BJ (cell line): ENCODE data around the gene IFNB1. TPM values are rescaled to one million over a fixed set of nuclear protein-coding genes. Genes with fewer than 3 reads are reported as not detected.

Source experiments
- CTCF ChIA-PET: fragments of 350-600 bp; formaldehyde crosslinking; extraction: SDS; loops from one replicate; lab custom pipeline; 2021; ENCODE audit warnings: antibody characterized with exemption, inconsistent platforms; lab: Yijun Ruan, JAX
- POLR2A ChIA-PET: fragments of 300-600 bp; sonication (Branson Sonifier 250); formaldehyde crosslinking; extraction: SDS; loops from one replicate; lab custom pipeline; 2021; ENCODE audit warnings: antibody characterized with exemption; lab: Charles Lee
- DNase-seq: peaks from one replicate; pipeline ENCODE4 v3.0.0-alpha.2; 2011; ENCODE audit warnings: low read depth
- H3K27me3 ChIP-seq: 2 replicates; pipeline ENCODE4 v1.6.0; 2011; ENCODE audit warnings: low read length; ENCODE audit not compliant: control insufficient read depth, insufficient read depth
- H3K36me3 ChIP-seq: 2 replicates; pipeline ENCODE4 v1.5.1; 2011; ENCODE audit warnings: low read length; ENCODE audit not compliant: control insufficient read depth, insufficient read depth
- H3K4me3 ChIP-seq: 2 replicates; pipeline ENCODE4 v1.5.1; 2011; ENCODE audit warnings: low read depth, mild to moderate bottlenecking, control low read depth, low read length
- CTCF ChIP-seq: IDR thresholded peaks from 2 replicates; pipeline ENCODE4 v1.5.1; 2011; ENCODE audit warnings: low read depth, mild to moderate bottlenecking, control low read depth, inconsistent platforms, low read length, moderate library complexity; ENCODE audit not compliant: insufficient read depth
- polyA plus RNA-seq: library from polyadenylated mRNA; depleted of rRNA; stranded (reverse); fragments of >200 nt; gene quantifications from 2 replicates; pipeline ENCODE4 v1.2.3, GENCODE V29; 2011

The IFNB1 gene
- polyA plus RNA-seq, 1 experiment = not detected

- Histone ChIP-seq H3K4me3 (no peak overlapping the region), H3K27me3 (no peaks in the 10 kb centered on the region), H3K36me3 (no peaks in the 10 kb centered on the region)
- ChIA-PET POLR2A (interaction anchor here (0.6 kb wide), 1 partner anchor 135 kb away, joined by 7 read pairs; no protein-coding TSS in a partner anchor), CTCF (interaction anchor here (1.0 kb wide), 1 partner anchor 13 kb away, joined by 3 read pairs; no protein-coding TSS in a partner anchor)
- no peak for TF ChIP-seq CTCF
- DNase-seq = no peak
Measured at GRCh38 chr9:21082671-21083070, 4.9 kb upstream of the IFNB1 start.

- ChIA-PET POLR2A (interaction anchor here (0.6 kb wide), 1 partner anchor 134 kb away, joined by 7 read pairs; no protein-coding TSS in a partner anchor), CTCF (interaction anchor here (1.0 to 1.1 kb wide), 2 partner anchors 12 to 14 kb away, joined by 3 read pairs; no protein-coding TSS in a partner anchor)
- no peak overlapping the region for H3K4me3 ChIP-seq
- no peak for DNase-seq
- no peaks in the 10 kb centered on the region for H3K36me3 ChIP-seq
- no peaks in the 10 kb centered on the region for H3K27me3 ChIP-seq
- TF ChIP-seq CTCF = no peak
Measured at GRCh38 chr9:21081999-21082398, 4.3 kb upstream of the IFNB1 start.

GRCh38 chr9:21081451-21081850, 3.7 kb upstream of the IFNB1 start:
- DNase-seq = no peak
- no peak for TF ChIP-seq CTCF
- POLR2A ChIA-PET = no interaction called here
- Histone ChIP-seq H3K36me3 (no peaks in the 10 kb centered on the region), H3K4me3 (no peak overlapping the region), H3K27me3 (no peaks in the 10 kb centered on the region)
- CTCF ChIA-PET = interaction anchor here (0.6 to 1.1 kb wide), 3 partner anchors 12 to 16 kb away, joined by 3 to 4 read pairs (median 3); no protein-coding TSS in a partner anchor

- ChIA-PET POLR2A (no interaction called here), CTCF (interaction anchor here (1.1 kb wide), 1 partner anchor 16 kb away, joined by 3 read pairs; no protein-coding TSS in a partner anchor)
- no peak for DNase-seq
- Histone ChIP-seq H3K4me3 (no peak overlapping the region), H3K27me3 (no peaks in the 10 kb centered on the region; the same call in 1 of the 2 replicates), H3K36me3 (no peaks in the 10 kb centered on the region)
- no peak for TF ChIP-seq CTCF
Measured at GRCh38 chr9:21080793-21081192, 3.1 kb upstream of the IFNB1 start.

GRCh38 chr9:21078702-21079101, 960 bp upstream of the IFNB1 start:
- Histone ChIP-seq H3K27me3 (no peaks in the 10 kb centered on the region; the same call in 1 of the 2 replicates), H3K4me3 (no peak overlapping the region), H3K36me3 (no peaks in the 10 kb centered on the region)
- no peak for TF ChIP-seq CTCF
- DNase-seq = no peak
- POLR2A ChIA-PET = no interaction called here
- CTCF ChIA-PET = interaction anchor here (0.8 to 1.8 kb wide), 4 partner anchors 9 to 196 kb away, joined by 3 to 5 read pairs (median 4); no protein-coding TSS in a partner anchor
